SK-N-SH (cell line): ENCODE results near the gene PRKG1.

Source experiments
- CTCF ChIP-seq: fragments of 200-600 bp; sonication (generic); IDR thresholded peaks from 2 replicates; pipeline ENCODE4 v1.6.1; 2017; ENCODE audit warnings: antibody characterized with exemption, mild to moderate bottlenecking, moderate library complexity
- EZH2phosphoT487 ChIP-seq: fragments of 200-600 bp; sonication (generic); IDR thresholded peaks from 2 replicates; pipeline ENCODE4 v1.6.1; 2017; ENCODE audit warnings: low read depth, mixed run types, mild to moderate bottlenecking, antibody characterized with exemption, moderate library complexity, borderline replicate concordance
- NRF1 ChIP-seq: IDR thresholded peaks from 2 replicates; pipeline ENCODE4 v1.6.1; 2012; ENCODE audit warnings: low read depth, mild to moderate bottlenecking, low read length
- POLR2AphosphoS5 ChIP-seq: IDR thresholded peaks from 2 replicates; pipeline ENCODE4 v1.6.1; 2012; ENCODE audit warnings: low read depth, low read length
- SMC3 ChIP-seq: IDR thresholded peaks from 2 replicates; pipeline ENCODE4 v1.6.1; 2012; ENCODE audit warnings: low read depth, low read length, improper control_type of control experiment
- USF1 ChIP-seq: IDR thresholded peaks from 2 replicates; pipeline ENCODE4 v1.4.0; 2012; ENCODE audit warnings: low read depth, borderline replicate concordance

GRCh38 chr10:51485668-51486067 lies 411.4 kb downstream of the PRKG1 start:
- TF ChIP-seq SMC3 = no peak
- TF ChIP-seq POLR2AphosphoS5 = no peak
- TF ChIP-seq CTCF = no peak
- TF ChIP-seq EZH2phosphoT487 = no peak
- TF ChIP-seq NRF1 = no peak
- no peak for TF ChIP-seq USF1
